H1 (cell line): ENCODE results near the gene LRRC43. TPM values are rescaled to one million over a fixed set of nuclear protein-coding genes. Genes with fewer than 3 reads are reported as not detected.

ENCODE experiments used
- CTCF ChIA-PET: fragments of 300-600 bp; sonication (Branson Sonifier 250); formaldehyde crosslinking; loops from one replicate; lab custom pipeline; 2021; ENCODE audit not compliant: partially characterized antibody; lab: Charles Lee
- POLR2A ChIA-PET: fragments of 300-600 bp; sonication (Branson Sonifier 250); formaldehyde crosslinking; loops from one replicate; lab custom pipeline; 2021; ENCODE audit warnings: inconsistent platforms; ENCODE audit not compliant: partially characterized antibody; lab: Charles Lee
- DNase-seq, 2 experiments: peaks; one replicate each; pipeline versions ENCODE4 v3.0.0 to v3.0.0-alpha.2; 2010 to 2022; ENCODE audit warnings: low spot score in 2 of 2, low read depth in 1 of 2, mixed read lengths in 1 of 2
- FAIRE-seq: peaks from 2 replicates; lab custom pipeline; 2011; peaks lifted over from hg19 to GRCh38; lab: Jason Lieb, UNC
- H2AFZ ChIP-seq: 2 replicates; pipeline ENCODE4 v1.8.1; 2012; ENCODE audit warnings: low read length, inconsistent platforms
- H2AK5ac ChIP-seq: 2 replicates; pipeline ENCODE4 v1.6.1; 2013; ENCODE audit warnings: low read depth, low read length
- H2BK120ac ChIP-seq: replicated peaks from 2 replicates; pipeline ENCODE3; 2013; ENCODE audit warnings: low read depth, low read length, inconsistent platforms
- H2BK12ac ChIP-seq: 2 replicates; pipeline ENCODE4 v1.6.1; 2013; ENCODE audit warnings: low read depth, low read length
- H2BK15ac ChIP-seq: 2 replicates; pipeline ENCODE4 v1.6.1; 2013; ENCODE audit warnings: low read length
- H2BK20ac ChIP-seq: 2 replicates; pipeline ENCODE4 v1.6.1; 2013; ENCODE audit warnings: low read length
- H2BK5ac ChIP-seq: 2 replicates; pipeline ENCODE4 v1.6.1; 2013; ENCODE audit warnings: low read depth, low read length
- H3K14ac ChIP-seq: 2 replicates; pipeline ENCODE4 v1.6.1; 2013; ENCODE audit warnings: inconsistent platforms; ENCODE audit not compliant: insufficient read length
- H3K18ac ChIP-seq: 2 replicates; pipeline ENCODE4 v1.6.1; 2013; ENCODE audit warnings: low read length; ENCODE audit errors: extremely low read depth
- H3K23ac ChIP-seq: 2 replicates; pipeline ENCODE4 v1.6.1; 2013; ENCODE audit warnings: inconsistent platforms; ENCODE audit not compliant: insufficient read length
- H3K23me2 ChIP-seq: 2 replicates; pipeline ENCODE4 v1.6.1; 2013; ENCODE audit warnings: low read depth, low read length
- H3K27ac ChIP-seq: 2 replicates; pipeline ENCODE4 v1.6.1; 2011; ENCODE audit warnings: low read depth, low read length, inconsistent platforms
- H3K27me3 ChIP-seq, 4 experiments: replicated peaks in 1 of 4; 1 replicate in 1 of 4; 2 replicates in 3 of 4; pipeline versions ENCODE4 v1.6.1 to v1.8.1; 2011 to 2013; ENCODE audit warnings: low read length in 3 of 4, mild to moderate bottlenecking in 3 of 4, inconsistent platforms in 2 of 4, mixed read lengths in 2 of 4, moderate library complexity in 1 of 4; ENCODE audit not compliant: control insufficient read depth in 3 of 4, insufficient read depth in 3 of 4; ENCODE audit errors: extremely low read depth in 1 of 4
- H3K36me3 ChIP-seq, 4 experiments: 2 replicates each; pipeline versions ENCODE4 v1.6.1 to v1.8.1; 2011 to 2013; ENCODE audit warnings: mild to moderate bottlenecking in 4 of 4, low read length in 3 of 4, moderate library complexity in 2 of 4, control low read depth in 1 of 4, inconsistent platforms in 1 of 4; ENCODE audit not compliant: insufficient read depth in 4 of 4, control insufficient read depth in 2 of 4
- H3K4ac ChIP-seq: replicated peaks from 2 replicates; pipeline ENCODE3; 2013; ENCODE audit warnings: low read length, low read depth, mixed read lengths, inconsistent platforms; ENCODE audit not compliant: insufficient read length
- H3K4me1 ChIP-seq, 4 experiments: replicated peaks in 1 of 4; 1 replicate in 1 of 4; 2 replicates in 3 of 4; pipeline versions ENCODE4 v1.6.1 to v1.8.1; 2011 to 2013; ENCODE audit warnings: low read length in 3 of 4, inconsistent platforms in 2 of 4, mixed read lengths in 1 of 4; ENCODE audit not compliant: insufficient read depth in 4 of 4, control insufficient read depth in 3 of 4
- H3K4me2 ChIP-seq, 2 experiments: 2 replicates each; pipeline versions ENCODE4 v1.6.1 to v1.8.1; 2011 to 2013; ENCODE audit warnings: low read depth in 2 of 2, low read length in 2 of 2, control low read depth in 1 of 2, inconsistent platforms in 1 of 2, mild to moderate bottlenecking in 1 of 2; ENCODE audit not compliant: insufficient read depth in 1 of 2
- H3K4me3 ChIP-seq, 4 experiments: fragments of 200-600, 300-600 bp in 1 of 4; sonication (generic), shearing (Covaris generic), sonication (Bioruptor Twin) in 1 of 4; 2 replicates each; pipeline versions ENCODE4 v1.5.1 to v1.8.1; 2011 to 2016; ENCODE audit warnings: low read length in 4 of 4, low read depth in 3 of 4, control low read depth in 2 of 4, inconsistent platforms in 2 of 4, mild to moderate bottlenecking in 2 of 4, mixed read lengths in 1 of 4, moderate library complexity in 1 of 4; ENCODE audit not compliant: insufficient read depth in 2 of 4; ENCODE audit errors: extremely low read depth in 1 of 4
- H3K56ac ChIP-seq: replicated peaks from 2 replicates; pipeline ENCODE3; 2013; ENCODE audit warnings: low read depth, mild to moderate bottlenecking, mixed read lengths, low read length, inconsistent platforms; ENCODE audit not compliant: insufficient read length
- H3K79me1 ChIP-seq: 2 replicates; pipeline ENCODE4 v1.6.1; 2013; ENCODE audit warnings: low read depth, low read length, control low read depth
- H3K79me2 ChIP-seq, 2 experiments: 2 replicates each; pipeline versions ENCODE4 v1.6.1 to v1.8.1; 2012 to 2013; ENCODE audit warnings: low read length in 2 of 2, mild to moderate bottlenecking in 2 of 2, inconsistent platforms in 1 of 2; ENCODE audit not compliant: insufficient read depth in 2 of 2, control insufficient read depth in 1 of 2
- H3K9ac ChIP-seq, 4 experiments: replicated peaks in 1 of 4; 1 replicate in 1 of 4; 2 replicates in 3 of 4; pipeline versions ENCODE4 v1.6.1 to v1.8.1; 2011 to 2013; ENCODE audit warnings: low read depth in 3 of 4, low read length in 3 of 4, control low read depth in 2 of 4, mild to moderate bottlenecking in 2 of 4, moderate library complexity in 2 of 4, inconsistent platforms in 1 of 4; ENCODE audit errors: extremely low read depth in 1 of 4
- H3K9me3 ChIP-seq, 2 experiments: 2 replicates each; pipeline versions ENCODE4 v1.6.1 to v1.8.1; 2012 to 2013; ENCODE audit warnings: mild to moderate bottlenecking in 2 of 2, moderate library complexity in 2 of 2, control low read depth in 1 of 2, inconsistent platforms in 1 of 2, low read depth in 1 of 2, low read length in 1 of 2, mixed read lengths in 1 of 2; ENCODE audit not compliant: insufficient read depth in 2 of 2
- H4K20me1 ChIP-seq, 2 experiments: replicated peaks in 1 of 2; 2 replicates each; pipeline versions ENCODE3 to v1.8.1; 2011 to 2013; ENCODE audit warnings: inconsistent platforms in 2 of 2, low read length in 2 of 2, mild to moderate bottlenecking in 1 of 2; ENCODE audit not compliant: insufficient read depth in 2 of 2, control insufficient read depth in 1 of 2
- H4K5ac ChIP-seq: 2 replicates; pipeline ENCODE4 v1.6.1; 2013; ENCODE audit warnings: low read length, low read depth, mixed read lengths, inconsistent platforms; ENCODE audit not compliant: insufficient read length
- H4K8ac ChIP-seq: 2 replicates; pipeline ENCODE4 v1.8.0; 2013; ENCODE audit warnings: mild to moderate bottlenecking, moderate library complexity, low read length, inconsistent platforms; ENCODE audit not compliant: insufficient read depth; ENCODE audit errors: extremely low read depth
- H4K91ac ChIP-seq: replicated peaks from 2 replicates; pipeline ENCODE3; 2013; ENCODE audit warnings: low read length, mixed read lengths, inconsistent platforms; ENCODE audit not compliant: insufficient read length
- ASH2L ChIP-seq: fragments of 200-600, 300-600 bp; sonication (generic); IDR thresholded peaks from one replicate; pipeline ENCODE4 v1.7.1; 2017; ENCODE audit warnings: low read length
- BRCA1 ChIP-seq: IDR thresholded peaks from 2 replicates; pipeline ENCODE4 v1.6.1; 2012; ENCODE audit warnings: low read depth, low read length, improper control_type of control experiment
- EP300 ChIP-seq, 2 experiments: IDR thresholded peaks; 1 replicate in 1 of 2; 2 replicates in 1 of 2; pipeline ENCODE4 v1.6.1; 2011 to 2012; ENCODE audit warnings: low read depth in 2 of 2, low read length in 2 of 2, mild to moderate bottlenecking in 2 of 2, borderline replicate concordance in 1 of 2, inconsistent platforms in 1 of 2, moderate library complexity in 1 of 2
- JUN ChIP-seq: IDR thresholded peaks from 2 replicates; pipeline ENCODE4 v1.6.1; 2011; ENCODE audit warnings: low read depth, mild to moderate bottlenecking, improper control_type of control experiment, low read length
- POLR2A ChIP-seq, 2 experiments: IDR thresholded peaks; 1 replicate in 1 of 2; 2 replicates in 1 of 2; pipeline ENCODE4 v1.6.1; 2011; ENCODE audit warnings: low read depth in 2 of 2, low read length in 2 of 2, mild to moderate bottlenecking in 2 of 2; ENCODE audit errors: control extremely low read depth in 1 of 2
- RAD21 ChIP-seq, 2 experiments: IDR thresholded peaks in 1 of 2; conservative IDR thresholded peaks in 1 of 2; 2 replicates each; pipeline ENCODE4 v1.6.1; 2011; ENCODE audit warnings: low read depth in 2 of 2, low read length in 2 of 2, improper control_type of control experiment in 1 of 2, inconsistent platforms in 1 of 2, mild to moderate bottlenecking in 1 of 2, moderate library complexity in 1 of 2
- SIN3A ChIP-seq, 2 experiments: IDR thresholded peaks in 1 of 2; conservative IDR thresholded peaks in 1 of 2; 2 replicates each; pipeline ENCODE4 v1.6.1; 2011 to 2012; ENCODE audit warnings: low read length in 2 of 2, improper control_type of control experiment in 1 of 2, low read depth in 1 of 2, mild to moderate bottlenecking in 1 of 2
- SP2 ChIP-seq: IDR thresholded peaks from 2 replicates; pipeline ENCODE4 v1.6.1; 2012; ENCODE audit warnings: mild to moderate bottlenecking, low read length, inconsistent platforms
- TAF7 ChIP-seq: optimal IDR thresholded peaks from 2 replicates; pipeline ENCODE3; 2011; ENCODE audit warnings: low read depth, mild to moderate bottlenecking, inconsistent platforms, low read length, moderate library complexity, borderline replicate concordance
- YY1 ChIP-seq: IDR thresholded peaks from 2 replicates; pipeline ENCODE4 v1.6.1; 2011; ENCODE audit warnings: low read depth, mild to moderate bottlenecking, low read length
- WGBS, 2 experiments: shearing (Covaris generic) in 1 of 2; methylation state at CpG; one replicate each; pipeline versions ENCODE4 v1.1.6 to v1.1.7; 2013 to 2015; ENCODE audit warnings: low lambda C conversion rate in 2 of 2, mixed read lengths in 2 of 2, inconsistent platforms in 1 of 2, low coverage in 1 of 2, missing lambda C conversion rate in 1 of 2; ENCODE audit not compliant: insufficient replicate concordance in 2 of 2, insufficient coverage in 1 of 2, insufficient read length in 1 of 2; ENCODE audit errors: extremely low coverage in 1 of 2, missing lambda C conversion rate in 1 of 2; 5-methylcytosine and 5-hydroxymethylcytosine counted together
- polyA plus RNA-seq, 7 experiments: library from polyadenylated mRNA; depleted of rRNA in 3 of 7; stranded (reverse) in 5 of 7; unstranded in 2 of 7; fragments of >200 nt in 5 of 7; fragments of 200-250 nt in 2 of 7; gene quantifications; 1 replicate in 5 of 7; 2 replicates in 1 of 7; 4 replicates in 1 of 7; pipeline versions ENCODE4 v1.2.1 to v1.2.3, GENCODE V29; 2011 to 2013; ENCODE audit warnings: missing spikeins in 2 of 7, mixed read lengths in 2 of 7
- total RNA-seq: library from RNA; stranded (reverse); fragmentation: NEBNext Ultra II Directional; extraction: Animal tissue kit (Norgen Biotek cat#: 25700); gene quantifications from 2 replicates; pipeline ENCODE4 v1.2.1, GENCODE V29; 2021
- TF ChIP-seq, protein P1 (sequence below): IDR thresholded peaks from 2 replicates; pipeline ENCODE4 v1.6.1; 2012; ENCODE audit warnings: inconsistent platforms

Gene LRRC43
- total and polyA plus RNA-seq, 2 of the 8 experiments (the other 6 are each of a cell fraction or from before 2014, with no cell fraction given) = 0.35 to 0.44 TPM

DNA sequence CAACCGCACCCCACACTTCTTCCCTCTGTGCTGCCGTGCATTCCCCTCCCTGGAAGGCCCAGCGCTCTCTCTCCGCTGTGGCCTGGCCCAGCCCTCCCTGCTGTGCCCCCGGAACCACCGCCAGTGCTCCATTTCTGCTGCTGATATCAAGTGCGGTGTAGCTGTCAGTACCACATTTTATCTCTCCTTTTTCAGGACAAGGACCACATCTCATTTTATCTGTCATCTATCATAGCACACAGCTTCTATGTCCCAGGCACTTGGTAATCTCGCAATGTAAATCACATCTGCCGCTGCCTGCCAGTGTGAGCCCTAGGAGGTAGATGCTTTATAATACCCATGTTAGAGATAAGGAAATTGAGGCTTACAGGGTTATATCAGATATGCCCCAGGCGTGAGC, 27.2 kb upstream of the LRRC43 start:
- Histone ChIP-seq H3K4me3 (no peak overlapping the region), H2AFZ (no peak overlapping the region), H3K23ac (no peak overlapping the region), H3K4me1 (peaks cover 0 to 5% (median 0%) of the 10 kb centered on the region in 4 experiments; a peak in 1 of 7 replicates), H3K36me3 (no peaks in the 10 kb centered on the region), H3K9ac (no peak overlapping the region), H3K4ac (no peak overlapping the region), H3K56ac (no peak overlapping the region), H2BK15ac (no peak overlapping the region), H3K14ac (no peak overlapping the region), H3K27me3 (no peaks in the 10 kb centered on the region), H2BK20ac (no peak overlapping the region), H3K18ac (no peak overlapping the region), H3K9me3 (no peaks in the 10 kb centered on the region), H3K79me1 (no peaks in the 10 kb centered on the region), H3K27ac (no peak overlapping the region), H2BK5ac (no peak overlapping the region), H3K79me2 (no peaks in the 10 kb centered on the region), H4K5ac (no peak overlapping the region), H2BK12ac (no peak overlapping the region), H4K91ac (no peak overlapping the region), H2AK5ac (no peak overlapping the region), H3K23me2 (no peaks in the 10 kb centered on the region), H3K4me2 (no peak overlapping the region), H2BK120ac (no peak overlapping the region), H4K20me1 (no peaks in the 10 kb centered on the region), H4K8ac (no peak overlapping the region)
- no peak for TF ChIP-seq EP300 (IDR thresholded peaks at IDR 0.05; ENCODE audit: borderline replicate concordance in 1 of 2, low read depth in 2 of 2, low read length in 2 of 2)
- TF ChIP-seq JUN = no peak
- TF ChIP-seq SIN3A (conservative IDR thresholded peaks at IDR 0.05 in 1 of 2, IDR thresholded peaks at IDR 0.05 in 1 of 2; ENCODE audit: low read depth in 1 of 2, low read length in 2 of 2) = no peak
- TF ChIP-seq TAF7 = no peak
- no peak for TF ChIP-seq BRCA1
- no peak for TF ChIP-seq POLR2A (IDR thresholded peaks at IDR 0.05; ENCODE audit: control extremely low read depth in 1 of 2, low read depth in 2 of 2, low read length in 2 of 2)
- TF ChIP-seq YY1 = no peak
- TF ChIP-seq, protein P1, sequence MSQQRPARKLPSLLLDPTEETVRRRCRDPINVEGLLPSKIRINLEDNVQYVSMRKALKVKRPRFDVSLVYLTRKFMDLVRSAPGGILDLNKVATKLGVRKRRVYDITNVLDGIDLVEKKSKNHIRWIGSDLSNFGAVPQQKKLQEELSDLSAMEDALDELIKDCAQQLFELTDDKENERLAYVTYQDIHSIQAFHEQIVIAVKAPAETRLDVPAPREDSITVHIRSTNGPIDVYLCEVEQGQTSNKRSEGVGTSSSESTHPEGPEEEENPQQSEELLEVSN = no peak
- no peak for TF ChIP-seq RAD21 (IDR thresholded peaks at IDR 0.05 in 1 of 2, conservative IDR thresholded peaks at IDR 0.05 in 1 of 2; ENCODE audit: low read depth in 2 of 2, low read length in 2 of 2)
- no peak for TF ChIP-seq ASH2L
- TF ChIP-seq SP2 = no peak
- FAIRE-seq = no peak
- 80% methylated on average over 10 of the region's 10 CpGs; no CpG with 5 or more reads in 1 of the 2 experiments for WGBS, 2 experiments
- DNase-seq = no peak
- POLR2A ChIA-PET = interaction anchor here (1.3 to 2.3 kb wide), 2 partner anchors 9 to 11 kb away, joined by 3 to 8 read pairs; no protein-coding TSS in a partner anchor
- CTCF ChIA-PET = interaction anchor here (0.7 to 1.5 kb wide), 5 partner anchors 11 to 25 kb away, joined by 3 read pairs; no protein-coding TSS in a partner anchor
